ENCODE results near the gene FADS2.
"Not testable (repeated sequence)": the region's sequence is repeated elsewhere in the genome, so short reads cannot be mapped to it uniquely, and the experiment has no call there.

FADS2 gene

DNA sequence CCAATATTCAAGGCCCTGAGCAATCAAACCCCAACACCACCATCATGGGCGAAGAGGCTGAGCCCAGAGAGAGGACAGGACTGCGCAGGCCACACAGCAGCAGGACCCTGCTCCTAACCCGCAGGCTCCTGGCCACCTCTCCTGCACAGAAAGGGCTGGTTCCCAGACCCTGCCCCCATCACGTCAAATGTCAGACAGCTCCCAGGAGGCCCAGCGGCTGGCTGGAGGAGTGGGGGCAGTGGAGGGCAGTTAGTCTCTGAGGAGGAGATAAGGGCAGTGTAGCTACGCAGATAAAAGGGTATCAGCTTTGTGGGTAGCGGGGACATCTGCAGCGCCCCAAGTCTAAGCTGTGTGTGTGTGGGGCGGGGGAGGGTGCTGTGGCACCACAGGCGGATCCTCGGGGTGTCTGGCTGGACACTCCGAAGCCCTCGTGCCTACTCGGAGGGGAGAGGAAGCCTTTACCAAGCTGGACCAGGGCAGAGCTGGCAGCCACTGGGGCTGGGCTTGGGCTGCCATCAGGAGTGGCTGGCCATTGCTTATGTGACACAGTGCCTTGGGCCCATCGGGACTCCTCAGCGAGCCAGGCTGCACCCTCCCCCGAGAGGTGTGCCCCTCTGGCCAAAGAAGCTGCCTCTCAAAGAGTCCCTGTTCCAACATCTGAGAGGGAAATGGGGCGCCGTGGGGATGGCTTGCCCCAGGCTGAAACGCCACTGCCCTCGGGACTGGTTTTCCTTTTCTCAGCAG, 41.8 kb downstream of the FADS2 start:
- ATAC-seq (ENCODE audit: low read depth), result no peak
- Mint-ChIP-seq H3K36me3 (no peaks in the 10 kb centered on the region), H3K27me3 (peaks cover 1% of the 10 kb centered on the region)

GRCh38 chr11:61870541-61871031, 42.5 kb downstream of the FADS2 start:
- H3K4me3 Mint-ChIP-seq, result no peak overlapping the region
- peaks cover 1% of the 10 kb centered on the region for H3K27me3 Mint-ChIP-seq
- H3K27ac Mint-ChIP-seq, result no peak overlapping the region
- peaks cover 11% of the 10 kb centered on the region for H3K4me1 Mint-ChIP-seq
- H3K36me3 Mint-ChIP-seq, result no peaks in the 10 kb centered on the region
- DNase-seq (ENCODE audit: low spot score in 2 of 2) (no peak), ATAC-seq (ENCODE audit: low read depth) (no peak)
- no peaks in the 10 kb centered on the region for H3K9me3 Mint-ChIP-seq

More for the DNA sequence above, 41.8 kb downstream of the FADS2 start:
- DNase-seq (ENCODE audit: low spot score in 2 of 2), result no peak
- H3K4me3 Mint-ChIP-seq, result no peak overlapping the region
- peaks cover 8% of the 10 kb centered on the region for H3K4me1 Mint-ChIP-seq
- no peak overlapping the region for H3K27ac Mint-ChIP-seq
- H3K9me3 Mint-ChIP-seq, result no peaks in the 10 kb centered on the region

DNA sequence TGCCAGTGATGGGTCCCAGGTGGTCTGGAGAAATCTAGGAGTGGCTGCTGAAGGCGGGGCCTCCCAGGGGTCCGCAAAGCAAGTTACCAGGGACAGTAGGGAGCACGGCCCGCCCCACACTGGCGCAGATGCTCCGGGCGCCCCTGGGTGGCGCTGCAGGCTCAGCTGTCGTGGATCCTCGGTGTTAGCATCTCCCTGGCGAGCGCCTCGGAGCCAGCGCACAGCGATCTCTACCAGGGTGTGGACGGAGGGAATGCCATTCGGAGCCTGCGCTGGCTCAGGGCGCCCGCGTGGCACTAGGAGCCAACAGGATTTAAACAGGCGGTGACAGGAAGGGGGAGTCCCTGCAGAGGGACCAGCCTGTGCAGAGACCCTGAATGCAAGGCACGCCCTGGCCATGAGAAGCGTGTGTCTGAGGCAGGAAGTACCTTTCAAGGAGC, 43.1 kb downstream of the FADS2 start:
- Mint-ChIP-seq H3K36me3 (no peaks in the 10 kb centered on the region), H3K4me3 (peak overlapping the region; percentile 72), H3K4me1 (peaks cover 11% of the 10 kb centered on the region), H3K27me3 (no peaks in the 10 kb centered on the region), H3K9me3 (no peaks in the 10 kb centered on the region), H3K27ac (peak overlapping the region; percentile 36)
- DNase-seq (ENCODE audit: low spot score in 2 of 2) (peak; percentile 77 to 88), ATAC-seq (ENCODE audit: low read depth) (peak; percentile 99)

DNA sequence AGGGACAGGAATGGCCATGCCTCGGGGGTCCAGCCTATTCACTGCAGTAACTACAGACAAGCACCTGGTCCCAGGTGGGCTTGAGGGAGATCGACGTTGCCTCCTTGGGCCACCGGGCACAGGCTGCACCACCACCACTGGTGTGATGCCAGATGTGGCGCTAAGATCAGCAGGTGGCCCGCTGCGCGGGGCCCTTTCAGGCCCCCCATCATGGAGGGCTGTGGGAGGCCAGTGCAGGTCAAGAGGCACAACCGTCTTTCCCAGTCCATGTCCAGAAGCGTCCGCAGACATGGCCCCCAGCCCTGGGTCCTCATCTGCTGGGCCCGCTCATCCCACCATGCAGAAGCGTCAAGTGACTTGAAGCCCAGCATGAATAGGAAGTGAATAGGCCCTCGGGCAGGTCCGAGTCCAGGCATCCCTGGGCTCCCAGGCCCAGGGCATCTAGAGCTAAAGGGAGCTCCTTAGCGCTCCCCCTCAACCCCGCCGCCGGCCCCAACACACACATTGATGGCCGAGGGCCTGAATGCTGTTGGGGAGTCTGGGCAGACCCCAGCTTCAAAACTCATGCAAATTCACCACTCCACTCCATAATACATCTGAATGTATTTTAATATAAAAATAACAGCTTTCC, 45.0 kb downstream of the FADS2 start:
- H3K36me3 Mint-ChIP-seq, result peaks cover 2% of the 10 kb centered on the region
- no peak for ATAC-seq (ENCODE audit: low read depth)
- no peaks in the 10 kb centered on the region for H3K27me3 Mint-ChIP-seq
- H3K4me1 Mint-ChIP-seq, result peaks cover 13% of the 10 kb centered on the region
- H3K4me3 Mint-ChIP-seq, result no peak overlapping the region
- no peak for DNase-seq (ENCODE audit: low spot score in 2 of 2)
- no peak overlapping the region for H3K27ac Mint-ChIP-seq
- no peaks in the 10 kb centered on the region for H3K9me3 Mint-ChIP-seq

- Mint-ChIP-seq H3K27ac (no peak overlapping the region), H3K27me3 (no peaks in the 10 kb centered on the region), H3K36me3 (peaks cover 2% of the 10 kb centered on the region), H3K4me3 (no peak overlapping the region), H3K4me1 (peaks cover 13% of the 10 kb centered on the region), H3K9me3 (no peaks in the 10 kb centered on the region)
- no peak for DNase-seq (ENCODE audit: low spot score in 2 of 2)
- no peak for ATAC-seq (ENCODE audit: low read depth)
These were observed 45.7 kb downstream of the FADS2 start for GRCh38 chr11:61873588-61874376.

- peaks cover 17% of the 10 kb centered on the region for H3K4me1 Mint-ChIP-seq
- ATAC-seq (ENCODE audit: low read depth), result no peak
- no peak for DNase-seq (ENCODE audit: low spot score in 2 of 2)
- H3K27ac Mint-ChIP-seq, result no peak overlapping the region
- H3K4me3 Mint-ChIP-seq, result no peak overlapping the region
- no peaks in the 10 kb centered on the region for H3K27me3 Mint-ChIP-seq
- no peaks in the 10 kb centered on the region for H3K9me3 Mint-ChIP-seq
- H3K36me3 Mint-ChIP-seq, result peaks cover 2% of the 10 kb centered on the region
These were observed 46.3 kb downstream of the FADS2 start for GRCh38 chr11:61874377-61874809.

DNA sequence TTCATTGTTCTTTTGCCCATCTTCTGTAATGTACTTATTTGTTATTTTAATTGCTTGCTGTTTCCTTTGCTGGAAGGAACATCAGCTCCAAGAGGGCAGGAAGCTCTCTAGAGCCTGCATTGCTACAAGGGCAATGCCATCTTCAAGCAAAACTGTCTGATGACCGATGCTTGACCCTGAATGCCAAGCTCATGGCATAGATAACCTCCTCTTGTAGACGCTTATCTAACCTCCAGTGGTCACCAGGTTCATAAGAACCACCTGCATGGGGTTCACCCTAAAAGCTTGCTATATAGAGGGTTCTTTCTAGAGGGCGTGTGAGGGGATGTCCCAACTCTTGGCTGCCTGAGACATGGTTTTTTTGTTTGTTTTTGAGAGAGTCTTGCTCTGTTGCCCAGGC, 46.8 kb downstream of the FADS2 start:
- ATAC-seq (ENCODE audit: low read depth) (no peak), DNase-seq (ENCODE audit: low spot score in 2 of 2) (no peak)
- Mint-ChIP-seq H3K36me3 (peaks cover 2% of the 10 kb centered on the region), H3K27ac (no peak overlapping the region), H3K4me1 (peaks cover 21% of the 10 kb centered on the region), H3K4me3 (no peak overlapping the region), H3K27me3 (no peaks in the 10 kb centered on the region), H3K9me3 (no peaks in the 10 kb centered on the region)

DNA sequence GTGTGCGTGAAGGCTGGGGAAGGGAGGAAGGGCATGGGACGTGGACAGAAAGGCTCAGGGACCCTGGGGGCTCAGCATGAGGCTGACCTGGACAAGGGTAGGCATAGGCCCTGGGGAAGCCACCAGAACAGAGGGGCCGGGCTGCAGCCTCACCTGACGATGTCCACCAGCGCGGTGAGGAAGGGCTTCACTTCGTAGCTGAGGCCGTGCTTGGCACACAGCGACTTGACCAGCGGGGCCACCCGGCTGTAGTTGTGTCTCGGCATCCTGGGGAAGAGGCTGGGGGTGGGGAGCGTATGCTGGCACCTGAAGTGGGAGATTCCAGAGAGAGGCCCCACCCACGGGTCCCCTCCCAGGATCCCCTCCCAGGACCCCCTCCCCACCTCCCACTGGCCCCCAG, 47.6 kb downstream of the FADS2 start:
- Mint-ChIP-seq H3K9me3 (no peaks in the 10 kb centered on the region), H3K27ac (peak overlapping the region; percentile 24), H3K36me3 (peaks cover 2% of the 10 kb centered on the region), H3K27me3 (no peaks in the 10 kb centered on the region), H3K4me3 (no peak overlapping the region), H3K4me1 (peaks cover 28% of the 10 kb centered on the region)
- ATAC-seq (ENCODE audit: low read depth) (no peak), DNase-seq (ENCODE audit: low spot score in 2 of 2) (no peak)

DNA sequence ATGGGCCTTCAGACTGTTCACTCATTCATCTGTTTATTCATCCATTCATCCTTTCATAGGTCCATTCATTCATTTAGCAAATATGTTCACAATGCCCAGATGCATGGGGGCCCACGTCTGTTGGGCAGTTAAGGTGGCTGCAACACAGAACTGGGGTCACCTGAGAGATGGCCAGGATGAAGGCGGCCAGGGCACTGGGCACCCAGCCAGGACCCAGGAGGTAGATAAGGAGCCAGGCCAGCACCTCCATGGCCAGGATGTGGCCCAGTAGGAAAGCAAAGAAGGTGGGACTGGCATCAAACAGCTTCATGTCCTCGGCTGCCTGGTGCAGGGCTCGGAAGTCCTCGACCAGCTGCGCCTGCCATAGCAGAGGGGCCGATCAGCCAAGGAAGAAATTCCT, 51.1 kb downstream of the FADS2 start:
- no peak for ATAC-seq (ENCODE audit: low read depth)
- H3K27ac Mint-ChIP-seq, result no peak overlapping the region
- peaks cover 4% of the 10 kb centered on the region for H3K36me3 Mint-ChIP-seq
- no peak for DNase-seq (ENCODE audit: low spot score in 2 of 2)
- H3K9me3 Mint-ChIP-seq, result no peaks in the 10 kb centered on the region
- H3K4me3 Mint-ChIP-seq, result peak overlapping the region; percentile 54
- H3K4me1 Mint-ChIP-seq, result peaks cover 43% of the 10 kb centered on the region
- H3K27me3 Mint-ChIP-seq, result no peaks in the 10 kb centered on the region

DNA sequence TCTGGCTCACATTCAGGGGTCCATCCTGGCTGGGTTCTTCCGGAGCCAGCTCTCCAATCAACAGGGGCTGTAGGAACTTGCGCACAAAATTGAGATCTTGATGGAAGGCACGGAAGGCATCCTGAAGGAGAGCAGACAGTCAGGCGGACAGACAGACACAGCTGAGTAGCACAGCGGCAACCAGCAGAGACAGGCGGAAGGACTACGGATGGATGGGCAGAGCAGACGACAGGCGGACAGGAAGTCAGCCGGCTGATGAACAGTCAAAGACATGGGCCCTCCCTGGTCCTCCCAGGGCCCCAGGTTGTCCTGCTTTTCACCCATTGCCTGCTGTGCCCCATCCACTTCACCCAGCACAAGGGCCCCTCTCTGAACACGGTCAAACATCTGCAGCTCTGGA, 51.9 kb downstream of the FADS2 start:
- H3K4me1 Mint-ChIP-seq, result peaks cover 43% of the 10 kb centered on the region

GRCh38 chr11:61880454-61880853, 52.4 kb downstream of the FADS2 start:
- H3K4me3 Mint-ChIP-seq, result peak overlapping the region; percentile 82
- peaks cover 41% of the 10 kb centered on the region for H3K4me1 Mint-ChIP-seq
- peak; percentile 81 for ATAC-seq (ENCODE audit: low read depth)
- peaks cover 4% of the 10 kb centered on the region for H3K36me3 Mint-ChIP-seq
- peak; percentile 32 to 47 for DNase-seq (ENCODE audit: low spot score in 2 of 2)
- H3K9me3 Mint-ChIP-seq, result no peaks in the 10 kb centered on the region
- no peaks in the 10 kb centered on the region for H3K27me3 Mint-ChIP-seq
- peak overlapping the region; percentile 79 for H3K27ac Mint-ChIP-seq

More for the DNA sequence above, 51.9 kb downstream of the FADS2 start:
- ATAC-seq (ENCODE audit: low read depth) (peak; percentile 68), DNase-seq (ENCODE audit: low spot score in 2 of 2) (peak in 1 of 2 donors; percentile 39)
- Mint-ChIP-seq H3K27ac (peak overlapping the region; percentile 79), H3K36me3 (peaks cover 4% of the 10 kb centered on the region), H3K9me3 (no peaks in the 10 kb centered on the region), H3K4me3 (peak overlapping the region; percentile 82), H3K27me3 (no peaks in the 10 kb centered on the region)

- H3K27me3 Mint-ChIP-seq, result no peaks in the 10 kb centered on the region
- H3K4me1 Mint-ChIP-seq, result peaks cover 40% of the 10 kb centered on the region
- ATAC-seq (ENCODE audit: low read depth), result no peak
- peak overlapping the region; percentile 79 for H3K27ac Mint-ChIP-seq
- no peak for DNase-seq (ENCODE audit: low spot score in 2 of 2)
- H3K36me3 Mint-ChIP-seq, result peaks cover 2% of the 10 kb centered on the region
- H3K4me3 Mint-ChIP-seq, result peak overlapping the region; percentile 3
- H3K9me3 Mint-ChIP-seq, result no peaks in the 10 kb centered on the region
These were observed 53.3 kb downstream of the FADS2 start for GRCh38 chr11:61881397-61881796.

GRCh38 chr11:61882267-61882666, 54.2 kb downstream of the FADS2 start:
- ATAC-seq (ENCODE audit: low read depth); H3K4me3 Mint-ChIP-seq; H3K27ac Mint-ChIP-seq; H3K36me3 Mint-ChIP-seq; DNase-seq (ENCODE audit: low spot score in 2 of 2); H3K9me3 Mint-ChIP-seq; H3K27me3 Mint-ChIP-seq: not testable (repeated sequence)
- H3K4me1 Mint-ChIP-seq, result peaks cover 45% of the 10 kb centered on the region

DNA sequence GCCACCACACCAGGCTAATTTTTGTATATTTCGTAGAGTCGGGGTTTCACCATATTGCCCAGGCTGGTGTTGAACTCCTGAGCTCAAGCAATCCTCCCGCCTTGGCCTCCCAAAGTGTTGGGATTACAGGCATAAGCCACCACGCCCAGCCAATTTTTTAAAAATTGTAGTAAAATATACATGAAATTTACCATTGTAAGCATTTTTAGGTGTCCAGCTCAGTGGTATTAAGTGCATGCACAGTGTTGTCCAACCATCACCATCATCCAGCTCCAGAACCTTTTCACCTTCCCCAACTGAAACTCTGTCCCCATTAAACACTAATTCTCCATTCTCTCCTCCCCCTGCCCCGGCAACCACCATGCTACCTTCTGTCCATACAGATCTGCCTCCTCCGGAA, 54.8 kb downstream of the FADS2 start:
- Mint-ChIP-seq H3K36me3 (peaks cover 7% of the 10 kb centered on the region), H3K4me1 (peaks cover 47% of the 10 kb centered on the region), H3K27me3 (no peaks in the 10 kb centered on the region), H3K27ac (no peak overlapping the region), H3K4me3 (no peak overlapping the region), H3K9me3 (no peaks in the 10 kb centered on the region)
- DNase-seq (ENCODE audit: low spot score in 2 of 2) (no peak), ATAC-seq (ENCODE audit: low read depth) (no peak)
